Caco-2 (cell line): Measurements from ENCODE around the gene PARP6. TPM values are rescaled to one million over a fixed set of nuclear protein-coding genes. Genes with fewer than 3 reads are reported as not detected.
A peak's percentile ranks its signal among the peaks of the same experiment; 100 is the strongest.

Experiments
- BruUV-seq: library from RNA; stranded (reverse); fragments of 400-500 nt; replicated peaks from 2 replicates; lab custom pipeline; 2021; lab: Mats Ljungman, UMichigan
- CTCF ChIA-PET: fragments of 300-600 bp; sonication (Branson Sonifier 250); formaldehyde crosslinking; loops from one replicate; lab custom pipeline; 2022; ENCODE audit warnings: antibody characterized with exemption; lab: Charles Lee
- POLR2A ChIA-PET: fragments of 300-600 bp; sonication (Branson Sonifier 250); formaldehyde crosslinking; loops from one replicate; lab custom pipeline; 2022; ENCODE audit warnings: antibody characterized with exemption; lab: Charles Lee
- DNase-seq, 2 experiments: peaks; one replicate each; pipeline versions ENCODE4 v3.0.0 to v3.0.0-alpha.2; 2020 to 2022
- H3K27me3 ChIP-seq: replicated peaks from 2 replicates; pipeline ENCODE4 v1.6.0; 2011; ENCODE audit warnings: low read length; ENCODE audit not compliant: control insufficient read depth, insufficient read depth
- H3K36me3 ChIP-seq: 2 replicates; pipeline ENCODE4 v1.5.1; 2011; ENCODE audit warnings: low read length; ENCODE audit not compliant: control insufficient read depth, insufficient read depth
- H3K4me1 ChIP-seq: fragments of 250-450 bp; sonication (Bioruptor Pico); 2 replicates; pipeline ENCODE4 v1.5.1; 2020; ENCODE audit warnings: mild to moderate bottlenecking
- H3K4me3 ChIP-seq: 2 replicates; pipeline ENCODE4 v1.5.1; 2011; ENCODE audit warnings: low read depth, mild to moderate bottlenecking, control low read depth, low read length
- H3K9me3 ChIP-seq: fragments of 250-450 bp; sonication (Bioruptor Pico); 2 replicates; pipeline ENCODE4 v1.5.1; 2020; ENCODE audit warnings: mild to moderate bottlenecking, moderate library complexity
- H3K27ac Mint-ChIP-seq: one replicate; pipeline ENCODE4 v1.8.0; 2022; ENCODE audit warnings: mixed read lengths; ENCODE audit not compliant: unreplicated experiment
- H3K27me3 Mint-ChIP-seq: one replicate; pipeline ENCODE4 v1.8.0; 2022; ENCODE audit warnings: mixed read lengths; ENCODE audit not compliant: insufficient read depth, unreplicated experiment
- H3K36me3 Mint-ChIP-seq: one replicate; pipeline ENCODE4 v1.8.0; 2022; ENCODE audit warnings: mild to moderate bottlenecking, mixed read lengths; ENCODE audit not compliant: insufficient read depth, unreplicated experiment
- H3K4me1 Mint-ChIP-seq: one replicate; pipeline ENCODE4 v1.8.0; 2022; ENCODE audit warnings: low read depth, mixed read lengths; ENCODE audit not compliant: unreplicated experiment
- H3K4me3 Mint-ChIP-seq: one replicate; pipeline ENCODE4 v1.8.0; 2022; ENCODE audit warnings: mild to moderate bottlenecking, moderate library complexity, mixed read lengths; ENCODE audit not compliant: unreplicated experiment
- H3K9me3 Mint-ChIP-seq: one replicate; pipeline ENCODE4 v1.8.0; 2022; ENCODE audit warnings: mixed read lengths; ENCODE audit not compliant: unreplicated experiment
- CTCF ChIP-seq, 2 experiments: fragments of 200-600 bp in 1 of 2; IDR thresholded peaks; 1 replicate in 1 of 2; 2 replicates in 1 of 2; pipeline versions ENCODE4 v1.5.1 to v1.8.0; 2011 to 2022; ENCODE audit warnings: antibody characterized with exemption in 1 of 2, control low read depth in 1 of 2, inconsistent platforms in 1 of 2, low read depth in 1 of 2, low read length in 1 of 2, mild to moderate bottlenecking in 1 of 2, moderate library complexity in 1 of 2; ENCODE audit not compliant: insufficient read depth in 1 of 2, severe bottlenecking in 1 of 2, unreplicated experiment in 1 of 2
- intact Hi-C: fragments of 100-400 bp; cut with micrococcal nuclease; formaldehyde crosslinking; loops from one replicate; pipeline ENCODE4 v1.10.0; 2022; ENCODE audit not compliant: unreplicated experiment
- total RNA-seq: library from RNA; stranded (reverse); gene quantifications from 2 replicates; pipeline ENCODE4 v1.2.3, GENCODE V29; 2022

The PARP6 gene
- total RNA-seq, 1 experiment from 2014 or later, result 62.2 TPM

- DNase-seq, result no peak
- H3K36me3 ChIP-seq, result no peaks in the 10 kb centered on the region
- H3K9me3 Mint-ChIP-seq, result no peaks in the 10 kb centered on the region
- no peak overlapping the region for H3K4me3 Mint-ChIP-seq
- H3K4me1 ChIP-seq, result no peaks in the 10 kb centered on the region
- CTCF ChIA-PET, result interaction anchor here (0.6 to 1.2 kb wide), 3 partner anchors 17 to 114 kb away, joined by 3 to 8 read pairs (median 4); no protein-coding TSS in a partner anchor
- no peak overlapping the region for H3K27ac Mint-ChIP-seq
- H3K9me3 ChIP-seq, result no peaks in the 10 kb centered on the region
- peaks cover 4% of the 10 kb centered on the region for H3K4me1 Mint-ChIP-seq
- H3K36me3 Mint-ChIP-seq, result no peaks in the 10 kb centered on the region
- BruUV-seq, result no TSS peak
- TF ChIP-seq CTCF (IDR thresholded peaks at IDR 0.05; ENCODE audit: insufficient read depth in 1 of 2, low read depth in 1 of 2, low read length in 1 of 2, severe bottlenecking in 1 of 2, unreplicated experiment in 1 of 2), result no peak
- intact Hi-C loops, result loop anchor here (10.0 kb wide), 2 partner anchors 221 to 361 kb away; no protein-coding TSS in a partner anchor
- H3K4me3 ChIP-seq, result no peak overlapping the region
- peaks cover 27% of the 10 kb centered on the region for H3K27me3 Mint-ChIP-seq
- POLR2A ChIA-PET, result no interaction called here
- H3K27me3 ChIP-seq, result no peaks in the 10 kb centered on the region
Observed at GRCh38 chr15:72313881-72314280, 41.5 kb upstream of the PARP6 start.

DNA sequence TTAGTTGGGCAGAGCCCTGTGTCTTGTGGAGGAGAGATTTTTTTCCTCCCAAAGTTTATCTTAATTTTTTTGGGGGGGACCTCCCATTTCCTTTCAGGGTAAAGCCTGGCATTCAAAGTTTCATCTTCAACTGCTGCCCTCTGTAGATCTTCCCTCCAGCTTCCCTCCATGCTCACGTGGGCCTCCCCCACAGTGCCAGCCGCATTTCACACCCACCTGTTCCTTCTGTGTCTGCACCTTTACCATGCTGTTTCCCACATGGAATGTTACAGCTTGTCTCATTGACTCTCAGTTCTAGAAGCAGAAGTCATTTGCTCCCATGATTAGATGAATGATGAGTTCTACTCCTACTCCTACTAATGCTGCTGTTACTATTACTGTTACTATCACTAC, 41.1 kb upstream of the PARP6 start:
- DNase-seq, result no peak
- Histone ChIP-seq H3K4me1 (no peaks in the 10 kb centered on the region), H3K9me3 (no peaks in the 10 kb centered on the region), H3K4me3 (no peak overlapping the region), H3K27me3 (no peaks in the 10 kb centered on the region), H3K36me3 (no peaks in the 10 kb centered on the region)
- no peaks in the 10 kb centered on the region for H3K4me1 Mint-ChIP-seq
- intact Hi-C loops, result loop anchor here (10.0 kb wide), 2 partner anchors 221 to 361 kb away; no protein-coding TSS in a partner anchor
- no TSS peak for BruUV-seq
- no peak for TF ChIP-seq CTCF (IDR thresholded peaks at IDR 0.05; ENCODE audit: insufficient read depth in 1 of 2, low read depth in 1 of 2, low read length in 1 of 2, severe bottlenecking in 1 of 2, unreplicated experiment in 1 of 2)
- ChIA-PET CTCF (interaction anchor here (0.6 to 1.4 kb wide), 4 partner anchors 14 to 358 kb away, joined by 3 to 4 read pairs (median 3); no protein-coding TSS in a partner anchor), POLR2A (no interaction called here)
- H3K27me3 Mint-ChIP-seq, result peaks cover 23% of the 10 kb centered on the region
- no peak overlapping the region for H3K4me3 Mint-ChIP-seq
- no peaks in the 10 kb centered on the region for H3K36me3 Mint-ChIP-seq
- no peak overlapping the region for H3K27ac Mint-ChIP-seq
- H3K9me3 Mint-ChIP-seq, result no peaks in the 10 kb centered on the region

GRCh38 chr15:72312605-72313447, 40.5 kb upstream of the PARP6 start:
- Mint-ChIP-seq H3K4me3 (no peak overlapping the region), H3K4me1 (no peaks in the 10 kb centered on the region), H3K36me3 (no peaks in the 10 kb centered on the region), H3K27me3 (peaks cover 21% of the 10 kb centered on the region), H3K9me3 (no peaks in the 10 kb centered on the region), H3K27ac (no peak overlapping the region)
- peak; percentile 65 to 73 for TF ChIP-seq CTCF (IDR thresholded peaks at IDR 0.05; ENCODE audit: insufficient read depth in 1 of 2, low read depth in 1 of 2, low read length in 1 of 2, severe bottlenecking in 1 of 2, unreplicated experiment in 1 of 2)
- no peaks in the 10 kb centered on the region for H3K36me3 ChIP-seq
- H3K27me3 ChIP-seq, result no peaks in the 10 kb centered on the region
- peak; percentile 67 to 73 for DNase-seq
- ChIA-PET CTCF (interaction anchor here (0.5 to 1.4 kb wide), 7 partner anchors 8 to 358 kb away, joined by 3 read pairs; partner anchors contain the start of gene HEXA), POLR2A (no interaction called here)
- H3K4me3 ChIP-seq, result no peak overlapping the region
- H3K4me1 ChIP-seq, result no peaks in the 10 kb centered on the region
- BruUV-seq, result no TSS peak
- intact Hi-C loops, result loop anchor here (1.0 to 10.0 kb wide), 3 partner anchors 26 to 362 kb away; no protein-coding TSS in a partner anchor
- H3K9me3 ChIP-seq, result no peaks in the 10 kb centered on the region
